GM21529 (cell line): ENCODE results near the gene NTHL1.
A peak's percentile ranks its signal among the peaks of the same experiment; 100 is the strongest.

Source experiments
- ATAC-seq: cut with Tn5 transposase; IDR thresholded peaks from one replicate; pipeline ENCODE4 v1.9.1; 2021; ENCODE audit not compliant: unreplicated experiment

NTHL1 gene

GRCh38 chr16:1998360-1998835, 49.2 kb downstream of the NTHL1 start:
- ATAC-seq: no peak

GRCh38 chr16:1997494-1998359, 49.9 kb downstream of the NTHL1 start:
- no peak for ATAC-seq

- no peak for ATAC-seq
Observed at GRCh38 chr16:1993731-1994131, 53.9 kb downstream of the NTHL1 start.

GRCh38 chr16:1992704-1993317, 54.8 kb downstream of the NTHL1 start:
- no peak for ATAC-seq

- peak; percentile 51 for ATAC-seq
Observed at GRCh38 chr16:1991948-1992703, 55.5 kb downstream of the NTHL1 start.

- no peak for ATAC-seq
Observed at GRCh38 chr16:1991588-1991947, 56.1 kb downstream of the NTHL1 start.

- ATAC-seq: no peak
Observed at GRCh38 chr16:1991135-1991551, 56.5 kb downstream of the NTHL1 start.

- ATAC-seq: no peak
Observed at GRCh38 chr16:1990351-1991134, 57.1 kb downstream of the NTHL1 start.

GRCh38 chr16:1990101-1990350, 57.6 kb downstream of the NTHL1 start:
- ATAC-seq: no peak
